SH-SY5Y (cell line): ENCODE data around the gene DLGAP3.

ENCODE experiments used
- GATA2 ChIP-seq: IDR thresholded peaks from 2 replicates; pipeline ENCODE4 v1.6.1; 2011; ENCODE audit warnings: mild to moderate bottlenecking, low read depth, low read length
- GATA3 ChIP-seq: IDR thresholded peaks from 2 replicates; pipeline ENCODE4 v1.6.1; 2011; ENCODE audit warnings: low read depth, mild to moderate bottlenecking, low read length, moderate library complexity

- no peak for TF ChIP-seq GATA2
- no peak for TF ChIP-seq GATA3
Observed at GRCh38 chr1:34884961-34885360, 44.5 kb downstream of the DLGAP3 start.
